Fibroblast of skin of abdomen (primary cell): ENCODE results near the gene KCNK15.

Experiments used
- DNase-seq: peaks from one replicate; pipeline ENCODE4 v3.0.0-alpha.2; 2013

The KCNK15 gene

GRCh38 chr20:44715499-44716308 is 30.0 kb upstream of the KCNK15 start:
- no peak for DNase-seq

- no peak for DNase-seq
Observed at GRCh38 chr20:44716309-44717106, 29.2 kb upstream of the KCNK15 start.

GRCh38 chr20:44717986-44718385 is 27.7 kb upstream of the KCNK15 start:
- DNase-seq = no peak

GRCh38 chr20:44719841-44720240 is 25.8 kb upstream of the KCNK15 start:
- no peak for DNase-seq

GRCh38 chr20:44720621-44720996 is 25.1 kb upstream of the KCNK15 start:
- peak; percentile 71 for DNase-seq

GRCh38 chr20:44720997-44721784 is 24.5 kb upstream of the KCNK15 start:
- peak; percentile 84 for DNase-seq

- DNase-seq = no peak
Observed at GRCh38 chr20:44721785-44722054, 23.9 kb upstream of the KCNK15 start.

- DNase-seq = no peak
Observed at GRCh38 chr20:44722990-44723389, 22.7 kb upstream of the KCNK15 start.

- peak; percentile 26 for DNase-seq
Observed at GRCh38 chr20:44723391-44723790, 22.3 kb upstream of the KCNK15 start.

GRCh38 chr20:44723798-44724362 is 21.8 kb upstream of the KCNK15 start:
- DNase-seq = no peak

GRCh38 chr20:44724423-44725091 is 21.1 kb upstream of the KCNK15 start:
- DNase-seq = no peak

GRCh38 chr20:44725837-44726236 is 19.8 kb upstream of the KCNK15 start:
- DNase-seq = no peak

GRCh38 chr20:44727039-44727438 is 18.6 kb upstream of the KCNK15 start:
- DNase-seq = no peak

- DNase-seq = no peak
Observed at GRCh38 chr20:44727651-44728050, 18.0 kb upstream of the KCNK15 start.

GRCh38 chr20:44728801-44729443 is 16.7 kb upstream of the KCNK15 start:
- peak; percentile 85 for DNase-seq

GRCh38 chr20:44730441-44730840 is 15.2 kb upstream of the KCNK15 start:
- peak; percentile 96 for DNase-seq

GRCh38 chr20:44731657-44732056 is 14.0 kb upstream of the KCNK15 start:
- DNase-seq = no peak

- no peak for DNase-seq
Observed at GRCh38 chr20:44732327-44732726, 13.3 kb upstream of the KCNK15 start.

GRCh38 chr20:44733341-44734069 is 12.2 kb upstream of the KCNK15 start:
- peak; percentile 68 for DNase-seq

- DNase-seq = peak; percentile 77
Observed at GRCh38 chr20:44734938-44735337, 10.7 kb upstream of the KCNK15 start.

- DNase-seq = no peak
Observed at GRCh38 chr20:44735816-44736169, 9.9 kb upstream of the KCNK15 start.
